D721Med (cell line): Measurements from ENCODE around the gene FOXP4.
A peak's percentile ranks its signal among the peaks of the same experiment; 100 is the strongest.

Experiments
- DNase-seq: peaks from one replicate; pipeline ENCODE4 v3.0.0; 2011; ENCODE audit warnings: low spot score; ENCODE audit not compliant: insufficient read length
- FAIRE-seq: peaks from 2 replicates; lab custom pipeline; 2011; peaks lifted over from hg19 to GRCh38; lab: Jason Lieb, UNC
- CTCF ChIP-seq: IDR thresholded peaks from 2 replicates; pipeline ENCODE4 v1.5.1; 2012; ENCODE audit warnings: mild to moderate bottlenecking, control low read depth; ENCODE audit not compliant: insufficient read depth; ENCODE audit errors: missing control alignments

Gene FOXP4

GRCh38 chr6:41559655-41560427, 13.7 kb downstream of the FOXP4 start:
- TF ChIP-seq CTCF: no peak
- FAIRE-seq: no peak
- no peak for DNase-seq

- FAIRE-seq (no peak), DNase-seq (peak; percentile 86)
- no peak for TF ChIP-seq CTCF
These were observed 14.4 kb downstream of the FOXP4 start for GRCh38 chr6:41560431-41561192.

GRCh38 chr6:41561416-41561815, 15.2 kb downstream of the FOXP4 start:
- no peak for FAIRE-seq
- no peak for DNase-seq
- no peak for TF ChIP-seq CTCF

- TF ChIP-seq CTCF: no peak
- FAIRE-seq (no peak), DNase-seq (no peak)
These were observed 16.0 kb downstream of the FOXP4 start for GRCh38 chr6:41561931-41562911.

- FAIRE-seq (no peak), DNase-seq (no peak)
- TF ChIP-seq CTCF: no peak
These were observed 17.0 kb downstream of the FOXP4 start for GRCh38 chr6:41563060-41563776.

- DNase-seq (no peak), FAIRE-seq (no peak)
- TF ChIP-seq CTCF: no peak
These were observed 18.4 kb downstream of the FOXP4 start for GRCh38 chr6:41564448-41565142.
